HCT116 (cell line): ENCODE data around the gene SBF2. TPM values are rescaled to one million over a fixed set of nuclear protein-coding genes. Genes with fewer than 3 reads are reported as not detected.

Experiments used
- ATAC-seq: fragments of 200-7000 bp; cut with Tn5 transposase; 2 replicates; pipeline ENCODE4 v1.9.1; 2020; ENCODE audit warnings: mild to moderate bottlenecking, moderate library complexity
- BruUV-seq: library from RNA; stranded (reverse); fragments of 400-500 nt; replicated peaks from 2 replicates; lab custom pipeline; 2021; lab: Mats Ljungman, UMichigan
- CTCF ChIA-PET: fragments of 300-600 bp; sonication (Branson Sonifier 250); formaldehyde crosslinking; loops from one replicate; lab custom pipeline; 2021; ENCODE audit warnings: antibody characterized with exemption; lab: Charles Lee
- POLR2A ChIA-PET: fragments of 300-600, 350-600 bp; sonication (Branson Sonifier 250); formaldehyde crosslinking; loops from one replicate; lab custom pipeline; 2021; ENCODE audit warnings: antibody characterized with exemption; lab: Charles Lee
- RAD21 ChIA-PET, 2 experiments: fragments of 300-600 bp; sonication (Branson Sonifier 250); formaldehyde crosslinking; loops; one replicate each; lab custom pipeline; 2023; ENCODE audit warnings: low total read pairs in 2 of 2; ENCODE audit not compliant: uncharacterized antibody in 2 of 2, unreplicated experiment in 2 of 2, low non-redundant PET in 1 of 2; lab: Charles Lee
- DNase-seq: peaks from one replicate; pipeline ENCODE4 v3.0.0-alpha.2; 2010; ENCODE audit warnings: low read depth, low spot score
- H2AFZ ChIP-seq: fragments of 200-600 bp; shearing (Covaris generic), sonication (generic); 2 replicates; pipeline ENCODE4 v1.6.1; 2017; ENCODE audit warnings: low read depth, mixed run types, mixed read lengths, antibody characterized with exemption, low read length; ENCODE audit not compliant: poor library complexity, severe bottlenecking
- H3K27ac ChIP-seq: 2 replicates; pipeline ENCODE4 v1.5.1; 2012; ENCODE audit warnings: low read depth, low read length
- H3K27me3 ChIP-seq: fragments of 200-600 bp; sonication (generic); 2 replicates; pipeline ENCODE4 v1.6.1; 2016; ENCODE audit warnings: mixed run types, low read length, mixed read lengths; ENCODE audit not compliant: insufficient read depth
- H3K36me3 ChIP-seq, 2 experiments: fragments of 200-500 bp in 1 of 2; fragments of 200-600 bp in 1 of 2; sonication (Bioruptor generic) in 1 of 2; sonication (generic) in 1 of 2; 2 replicates each; pipeline versions ENCODE4 v1.5.1 to v1.6.1; 2014 to 2016; ENCODE audit warnings: low read length in 2 of 2, inconsistent platforms in 1 of 2, mixed read lengths in 1 of 2, mixed run types in 1 of 2; ENCODE audit not compliant: insufficient read depth in 2 of 2, control insufficient read depth in 1 of 2
- H3K4me1 ChIP-seq, 2 experiments: fragments of 200-600 bp in 1 of 2; sonication (generic) in 1 of 2; 2 replicates each; pipeline versions ENCODE4 v1.5.1 to v1.6.1; 2012 to 2017; ENCODE audit warnings: low read length in 2 of 2, inconsistent platforms in 1 of 2, mild to moderate bottlenecking in 1 of 2, mixed read lengths in 1 of 2, mixed run types in 1 of 2, moderate library complexity in 1 of 2; ENCODE audit not compliant: insufficient read depth in 2 of 2, control insufficient read depth in 1 of 2
- H3K4me2 ChIP-seq: fragments of 200-600 bp; sonication (generic); 2 replicates; pipeline ENCODE4 v1.6.1; 2017; ENCODE audit warnings: mixed run types, low read length, mixed read lengths
- H3K4me3 ChIP-seq, 2 experiments: fragments of 200-600 bp in 1 of 2; sonication (generic) in 1 of 2; replicated peaks in 1 of 2; 2 replicates each; pipeline ENCODE4 v1.5.1; 2011 to 2016; ENCODE audit warnings: low read length in 2 of 2, control low read depth in 1 of 2, low read depth in 1 of 2, mild to moderate bottlenecking in 1 of 2, mixed read lengths in 1 of 2, mixed run types in 1 of 2
- H3K79me2 ChIP-seq: fragments of 200-600 bp; sonication (generic); 2 replicates; pipeline ENCODE4 v1.6.1; 2017; ENCODE audit warnings: mild to moderate bottlenecking, mixed run types, low read length, moderate library complexity, mixed read lengths; ENCODE audit not compliant: insufficient read depth
- H3K9ac ChIP-seq: fragments of 200-600 bp; sonication (generic); 2 replicates; pipeline ENCODE4 v1.6.1; 2016; ENCODE audit warnings: low read length, mixed read lengths
- H3K9me2 ChIP-seq: fragments of 200-600 bp; sonication (generic), shearing (Covaris generic); 2 replicates; pipeline ENCODE4 v1.6.1; 2017; ENCODE audit warnings: mixed run types, mild to moderate bottlenecking, moderate library complexity; ENCODE audit not compliant: insufficient read depth
- H3K9me3 ChIP-seq, 2 experiments: fragments of 200-500 bp in 1 of 2; fragments of 200-600 bp in 1 of 2; sonication (Bioruptor generic) in 1 of 2; sonication (generic) in 1 of 2; 2 replicates each; pipeline ENCODE4 v1.6.1; 2014 to 2017; ENCODE audit warnings: low read length in 2 of 2, mixed read lengths in 2 of 2, inconsistent platforms in 1 of 2, low read depth in 1 of 2, mild to moderate bottlenecking in 1 of 2, mixed run types in 1 of 2, moderate library complexity in 1 of 2; ENCODE audit not compliant: control insufficient read depth in 1 of 2, insufficient read depth in 1 of 2
- H4K20me1 ChIP-seq: fragments of 200-600 bp; sonication (generic), shearing (Covaris generic); 2 replicates; pipeline ENCODE4 v1.6.1; 2017; ENCODE audit warnings: mixed run types, mild to moderate bottlenecking, moderate library complexity; ENCODE audit not compliant: insufficient read depth
- ATF3 ChIP-seq: IDR thresholded peaks from 2 replicates; pipeline ENCODE4 v1.6.1; 2012
- CBX3 ChIP-seq: IDR thresholded peaks from 2 replicates; pipeline ENCODE4 v1.6.1; 2012; ENCODE audit warnings: low read depth
- CEBPB ChIP-seq: IDR thresholded peaks from 2 replicates; pipeline ENCODE4 v1.6.1; 2012; ENCODE audit warnings: low read depth
- CTCF ChIP-seq, 3 experiments: fragments of 200-600 bp in 1 of 3; sonication (generic) in 1 of 3; IDR thresholded peaks in 2 of 3; conservative IDR thresholded peaks in 1 of 3; 2 replicates each; pipeline ENCODE4 v1.5.1; 2012 to 2017; ENCODE audit warnings: low read depth in 2 of 3, low read length in 2 of 3, antibody characterized with exemption in 1 of 3, borderline replicate concordance in 1 of 3, control low read depth in 1 of 3, mild to moderate bottlenecking in 1 of 3, mixed read lengths in 1 of 3, mixed run types in 1 of 3, moderate library complexity in 1 of 3; ENCODE audit not compliant: insufficient read depth in 1 of 3
- ELF1 ChIP-seq: IDR thresholded peaks from 2 replicates; pipeline ENCODE4 v1.6.1; 2012; ENCODE audit warnings: low read depth, borderline replicate concordance
- EZH2 ChIP-seq: fragments of 200-600 bp; sonication (generic); IDR thresholded peaks from 2 replicates; pipeline ENCODE4 v1.6.1; 2017; ENCODE audit warnings: antibody characterized with exemption, mixed run types
- FOSL1 ChIP-seq: IDR thresholded peaks from 2 replicates; pipeline ENCODE4 v1.6.1; 2012; ENCODE audit warnings: low read depth
- JUND ChIP-seq: IDR thresholded peaks from 2 replicates; pipeline ENCODE4 v1.6.1; 2012
- MAX ChIP-seq: IDR thresholded peaks from 2 replicates; pipeline ENCODE4 v1.6.1; 2012
- POLR2A ChIP-seq: IDR thresholded peaks from 2 replicates; pipeline ENCODE4 v1.7.0; 2011; ENCODE audit warnings: borderline replicate concordance; ENCODE audit not compliant: insufficient read depth, insufficient read length; ENCODE audit errors: extremely low read depth
- RAD21 ChIP-seq: IDR thresholded peaks from 2 replicates; pipeline ENCODE4 v1.6.1; 2012; ENCODE audit warnings: low read depth, mild to moderate bottlenecking
- REST ChIP-seq: IDR thresholded peaks from 2 replicates; pipeline ENCODE4 v1.6.1; 2012; ENCODE audit warnings: low read depth
- SP1 ChIP-seq: IDR thresholded peaks from 2 replicates; pipeline ENCODE4 v1.6.1; 2012; ENCODE audit warnings: low read depth
- SRF ChIP-seq: IDR thresholded peaks from 2 replicates; pipeline ENCODE4 v1.6.1; 2012; ENCODE audit warnings: low read depth
- TCF7L2 ChIP-seq: IDR thresholded peaks from 2 replicates; pipeline ENCODE4 v1.7.0; 2011; ENCODE audit warnings: borderline replicate concordance, inconsistent platforms; ENCODE audit not compliant: insufficient read depth, insufficient read length; ENCODE audit errors: extremely low read depth
- ZBTB33 ChIP-seq: IDR thresholded peaks from 2 replicates; pipeline ENCODE4 v1.6.1; 2011; ENCODE audit warnings: mild to moderate bottlenecking, low read length, moderate library complexity; ENCODE audit not compliant: insufficient replicate concordance; ENCODE audit errors: extremely low read depth
- ZFX ChIP-seq: fragments of 450-650 bp; IDR thresholded peaks from 2 replicates; pipeline ENCODE4 v1.6.1; 2017
- ZNF274 ChIP-seq: fragments of 200-500 bp; sonication (Bioruptor generic); IDR thresholded peaks from 2 replicates; pipeline ENCODE4 v1.6.1; 2014; ENCODE audit warnings: mild to moderate bottlenecking, low read depth, low read length, inconsistent platforms
- intact Hi-C: fragments of 100-400 bp; cut with micrococcal nuclease; formaldehyde crosslinking; loops from 2 replicates; pipeline ENCODE4 v1.10.0; 2022
- total RNA-seq: library from RNA; stranded (reverse); gene quantifications from one replicate; pipeline ENCODE4 v1.2.1, GENCODE V29; 2021; ENCODE audit not compliant: unreplicated experiment

Gene SBF2
- total RNA-seq, 1 experiment from 2014 or later, result 35.0 TPM

- H3K9ac ChIP-seq, result no peak overlapping the region
- no peak for DNase-seq
- no peak overlapping the region for H2AFZ ChIP-seq
- CTCF ChIA-PET, result no interaction called here
- intact Hi-C loops, result no loop called here
- no peak overlapping the region for H3K27ac ChIP-seq
- no peaks in the 10 kb centered on the region for H3K79me2 ChIP-seq
- ATAC-seq, result no peak
- H3K4me3 ChIP-seq, result no peak overlapping the region
- H3K4me2 ChIP-seq, result no peak overlapping the region
- RAD21 ChIA-PET, result no interaction called here
- H3K4me1 ChIP-seq, result no peaks in the 10 kb centered on the region
- H3K27me3 ChIP-seq, result no peaks in the 10 kb centered on the region
- H3K9me3 ChIP-seq, result no peaks in the 10 kb centered on the region
- BruUV-seq, result no TSS peak
- POLR2A ChIA-PET, result no interaction called here
- H4K20me1 ChIP-seq, result no peaks in the 10 kb centered on the region
- H3K36me3 ChIP-seq, result no peaks in the 10 kb centered on the region
- TF ChIP-seq ELF1, result no peak
- TF ChIP-seq ZNF274, result no peak
- TF ChIP-seq FOSL1, result no peak
- TF ChIP-seq TCF7L2, result no peak
- no peak for TF ChIP-seq RAD21
- no peak for TF ChIP-seq CTCF (IDR thresholded peaks at IDR 0.05 in 2 of 3, conservative IDR thresholded peaks at IDR 0.05 in 1 of 3; ENCODE audit: borderline replicate concordance in 1 of 3, insufficient read depth in 1 of 3, low read depth in 2 of 3, low read length in 2 of 3)
- TF ChIP-seq EZH2, result no peak
- no peak for TF ChIP-seq CBX3
- TF ChIP-seq SP1, result no peak
- TF ChIP-seq ZBTB33, result no peak
- no peak for TF ChIP-seq REST
- no peak for TF ChIP-seq ZFX
- no peak for TF ChIP-seq ATF3
- TF ChIP-seq CEBPB, result no peak
- no peak for TF ChIP-seq MAX
- no peak for TF ChIP-seq SRF
- TF ChIP-seq POLR2A, result no peak
- no peak for TF ChIP-seq JUND
- H3K9me2 ChIP-seq, result no peaks in the 10 kb centered on the region
Measured at GRCh38 chr11:10051868-10052586, 242.0 kb downstream of the SBF2 start.
